AG04450 (cell line): Measurements from ENCODE around the gene LYZL1. TPM values are rescaled to one million over a fixed set of nuclear protein-coding genes. Genes with fewer than 3 reads are reported as not detected.

ENCODE experiments used
- CTCF ChIA-PET: fragments of 300-600, 350-600 bp; formaldehyde crosslinking; extraction: SDS; loops from one replicate; lab custom pipeline; 2022; ENCODE audit warnings: antibody characterized with exemption, inconsistent platforms; lab: Charles Lee
- POLR2A ChIA-PET: fragments of 350-600 bp; formaldehyde crosslinking; extraction: SDS; loops from one replicate; lab custom pipeline; 2021; ENCODE audit warnings: antibody characterized with exemption, inconsistent platforms; lab: Yijun Ruan, JAX
- DNase-seq: peaks from one replicate; pipeline ENCODE4 v3.0.0-alpha.2; 2011; ENCODE audit warnings: low read depth, low spot score
- H3K27ac ChIP-seq: one replicate; pipeline ENCODE4 v1.5.1; 2012; ENCODE audit warnings: low read depth, low read length, control low read depth
- H3K27me3 ChIP-seq: one replicate; pipeline ENCODE4 v1.6.0; 2012; ENCODE audit warnings: low read length; ENCODE audit not compliant: control insufficient read depth, insufficient read depth
- H3K4me3 ChIP-seq: 2 replicates; pipeline ENCODE4 v1.5.1; 2011; ENCODE audit warnings: mild to moderate bottlenecking, low read depth, low read length, control low read depth
- H3K9me3 ChIP-seq: 2 replicates; pipeline ENCODE4 v1.5.1; 2012; ENCODE audit warnings: low read length; ENCODE audit not compliant: control insufficient read depth, insufficient read depth
- CTCF ChIP-seq: IDR thresholded peaks from 2 replicates; pipeline ENCODE4 v1.5.1; 2011; ENCODE audit warnings: low read depth, low read length, control low read depth, inconsistent platforms
- polyA plus RNA-seq: library from polyadenylated mRNA; depleted of rRNA; stranded (reverse); fragments of >200 nt; gene quantifications from 2 replicates; pipeline ENCODE4 v1.2.3, GENCODE V29; 2011

The LYZL1 gene
- polyA plus RNA-seq, 1 experiment, result not detected

DNA sequence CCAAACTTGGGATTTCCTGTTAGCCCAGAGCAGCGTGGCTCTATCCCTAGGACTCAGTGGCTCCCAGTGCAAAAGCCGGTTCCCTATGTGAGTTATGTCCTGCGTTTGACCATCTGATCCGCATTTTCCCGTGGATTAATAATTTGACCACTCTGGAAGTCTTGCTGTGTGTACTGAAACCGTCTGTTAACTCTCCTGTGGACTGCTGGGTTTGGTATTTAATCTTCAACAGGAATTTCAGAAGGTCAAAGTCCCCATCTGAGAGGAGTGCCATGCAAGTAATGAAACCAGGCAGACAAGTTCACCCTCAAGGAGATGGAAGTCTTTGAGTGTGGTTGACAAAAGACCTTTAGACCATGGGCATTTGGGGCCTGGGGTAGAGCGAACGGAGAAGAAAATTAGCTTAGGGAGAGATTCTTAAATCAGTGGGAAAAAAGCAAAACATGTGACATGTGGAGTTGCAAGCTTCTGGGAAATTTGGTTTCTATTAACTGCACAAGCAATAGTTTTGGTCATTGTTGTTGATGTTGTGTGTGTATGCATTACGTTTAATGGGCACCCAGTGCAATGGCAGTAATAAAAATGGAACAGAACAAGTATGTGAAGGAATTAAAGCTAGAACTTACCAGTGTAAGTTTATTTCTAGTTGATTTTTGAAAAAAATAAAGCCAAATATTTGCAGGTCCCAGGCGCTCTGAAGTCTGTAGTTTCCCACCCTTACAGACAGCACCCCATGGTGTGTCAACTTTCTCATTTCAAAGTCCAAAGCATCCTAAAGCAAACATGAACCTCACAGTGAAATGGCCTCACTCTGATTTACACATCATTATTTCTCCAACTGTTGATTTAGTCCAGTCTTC lies 38.2 kb downstream of the LYZL1 start:
- H3K27ac ChIP-seq, result no peak overlapping the region
- H3K27me3 ChIP-seq, result peaks cover 13% of the 10 kb centered on the region
- DNase-seq, result no peak
- H3K4me3 ChIP-seq, result no peak overlapping the region
- ChIA-PET CTCF (interaction anchor here (1.2 kb wide), 1 partner anchor 23 kb away, joined by 4 read pairs; no protein-coding TSS in a partner anchor), POLR2A (no interaction called here)
- no peaks in the 10 kb centered on the region for H3K9me3 ChIP-seq
- TF ChIP-seq CTCF, result no peak

GRCh38 chr10:29327746-29328102 lies 38.9 kb downstream of the LYZL1 start:
- TF ChIP-seq CTCF, result no peak
- POLR2A ChIA-PET, result no interaction called here
- CTCF ChIA-PET, result interaction anchor here (1.2 kb wide), 1 partner anchor 23 kb away, joined by 4 read pairs; no protein-coding TSS in a partner anchor

DNA sequence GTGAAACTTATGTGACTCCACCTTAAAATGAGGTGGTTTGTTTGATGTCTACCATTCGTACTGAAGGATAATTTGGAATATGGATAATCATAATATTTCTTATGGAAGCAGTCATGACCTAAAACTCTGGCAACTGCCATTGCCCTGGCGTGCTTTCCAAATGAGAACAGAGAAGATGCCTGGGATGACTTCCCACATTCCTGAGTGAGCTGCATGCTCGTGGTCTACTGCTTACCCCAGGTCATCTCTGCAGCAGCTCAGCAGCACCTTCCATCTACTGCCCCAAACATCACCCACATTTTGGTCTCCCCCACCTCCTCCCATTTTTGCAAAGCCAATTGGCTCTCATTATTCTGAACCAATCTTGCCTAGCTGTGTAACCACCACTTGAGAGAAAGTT lies 40.1 kb downstream of the LYZL1 start:
- H3K9me3 ChIP-seq, result no peaks in the 10 kb centered on the region
- CTCF ChIA-PET, result interaction anchor here (0.8 kb wide), 1 partner anchor 57 kb away, joined by 3 read pairs; no protein-coding TSS in a partner anchor
- TF ChIP-seq CTCF, result no peak
- no peak overlapping the region for H3K27ac ChIP-seq
- POLR2A ChIA-PET, result interaction anchor here (0.7 kb wide), 1 partner anchor 25 kb away, joined by 4 read pairs; no protein-coding TSS in a partner anchor
- no peak overlapping the region for H3K4me3 ChIP-seq
- H3K27me3 ChIP-seq, result peaks cover 27% of the 10 kb centered on the region
- DNase-seq, result peak; percentile 23

More at GRCh38 chr10:29327746-29328102, 38.9 kb downstream of the LYZL1 start:
- peaks cover 19% of the 10 kb centered on the region for H3K27me3 ChIP-seq
- H3K9me3 ChIP-seq, result no peaks in the 10 kb centered on the region
- DNase-seq, result no peak
- no peak overlapping the region for H3K27ac ChIP-seq
- no peak overlapping the region for H3K4me3 ChIP-seq

DNA sequence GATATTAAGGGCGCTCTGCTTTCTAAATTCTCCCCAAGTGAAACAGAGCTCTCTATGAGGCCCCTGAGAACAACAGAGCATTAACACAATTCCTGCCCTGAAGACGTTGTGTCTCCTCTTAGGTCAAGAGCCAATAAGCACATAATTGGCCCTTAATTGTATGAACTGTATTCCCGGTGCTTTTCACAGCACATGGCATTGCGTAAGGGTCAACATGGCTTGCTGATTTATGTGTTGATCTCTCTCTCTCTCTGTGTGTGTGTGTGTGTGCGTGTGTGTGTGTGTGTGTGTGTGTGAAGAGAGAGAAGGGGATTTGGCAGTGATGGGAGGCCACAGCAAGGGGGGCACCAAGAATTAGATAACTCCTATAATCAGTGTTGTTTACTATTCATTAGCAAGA lies 40.5 kb downstream of the LYZL1 start:
- DNase-seq, result no peak
- ChIA-PET POLR2A (interaction anchor here (0.7 kb wide), 1 partner anchor 25 kb away, joined by 4 read pairs; no protein-coding TSS in a partner anchor), CTCF (no interaction called here)

More for the DNA sequence above, 40.5 kb downstream of the LYZL1 start:
- H3K9me3 ChIP-seq, result no peaks in the 10 kb centered on the region
- no peak overlapping the region for H3K27ac ChIP-seq
- no peak for TF ChIP-seq CTCF
- H3K27me3 ChIP-seq, result peaks cover 27% of the 10 kb centered on the region
- H3K4me3 ChIP-seq, result no peak overlapping the region
